HepG2 (cell line): Measurements from ENCODE around the gene TBC1D25. TPM values are rescaled to one million over a fixed set of nuclear protein-coding genes. Genes with fewer than 3 reads are reported as not detected.

ENCODE experiments used
- RXRA ChIP-seq: sonication (generic); formaldehyde crosslinking; IDR thresholded peaks from 2 replicates; pipeline ENCODE4 v1.5.1; 2020; ENCODE audit warnings: missing genetic modification reagents
- SP4 ChIP-seq: sonication (generic); formaldehyde crosslinking; IDR thresholded peaks from 2 replicates; pipeline ENCODE4 v1.8.1; 2023; ENCODE audit warnings: mild to moderate bottlenecking, missing genetic modification reagents
- ZBTB42 ChIP-seq: sonication (generic); formaldehyde crosslinking; IDR thresholded peaks from 2 replicates; pipeline ENCODE4 v1.5.0; 2020; ENCODE audit warnings: mild to moderate bottlenecking, missing genetic modification reagents
- ZFP36L2 ChIP-seq: sonication (generic); formaldehyde crosslinking; IDR thresholded peaks from 2 replicates; pipeline ENCODE4 v1.4.0; 2020; ENCODE audit warnings: missing genetic modification reagents
- ZNF331 ChIP-seq: sonication (generic); formaldehyde crosslinking; IDR thresholded peaks from 2 replicates; pipeline ENCODE4 v1.4.0; 2020; ENCODE audit warnings: missing genetic modification reagents
- ZNF841 ChIP-seq: sonication (generic); formaldehyde crosslinking; IDR thresholded peaks from 2 replicates; pipeline ENCODE4 v1.8.1; 2023; ENCODE audit warnings: missing genetic modification reagents, borderline replicate concordance
- polyA plus RNA-seq, 8 experiments: library from polyadenylated mRNA; depleted of rRNA in 3 of 8; stranded (reverse) in 7 of 8; unstranded in 1 of 8; fragments of >200 nt; fragmentation: Illumina TruSeq in 4 of 8; extraction: Trizol in 4 of 8; gene quantifications; 2 replicates each; pipeline versions ENCODE4 v1.2.1 to v1.2.3, GENCODE V29; 2011 to 2016; ENCODE audit warnings: low read depth in 4 of 8, missing spikeins in 1 of 8, mixed read lengths in 1 of 8; ENCODE audit not compliant: insufficient read depth in 1 of 8
- total RNA-seq, 5 experiments: library from RNA; depleted of rRNA; stranded (reverse); fragments of >200 nt; fragmentation: Illumina TruSeq; extraction: Trizol; gene quantifications; 2 replicates each; pipeline ENCODE4 v1.2.3, GENCODE V29; 2016; ENCODE audit warnings: low read depth in 1 of 5
- TF ChIP-seq, protein P1 (sequence below): sonication (generic); formaldehyde crosslinking; IDR thresholded peaks from 2 replicates; pipeline ENCODE4 v1.5.0; 2020; ENCODE audit warnings: mild to moderate bottlenecking, missing genetic modification reagents, borderline replicate concordance
- TF ChIP-seq, protein P2 (sequence below): sonication (generic); formaldehyde crosslinking; IDR thresholded peaks from 2 replicates; pipeline ENCODE4 v1.5.1; 2020; ENCODE audit warnings: missing genetic modification reagents, mild to moderate bottlenecking, borderline replicate concordance
- TF ChIP-seq, protein P3 (sequence below): IDR thresholded peaks from 2 replicates; pipeline ENCODE4 v1.6.1; 2012; ENCODE audit warnings: inconsistent platforms
- TF ChIP-seq, protein P4 (sequence below): IDR thresholded peaks from 2 replicates; pipeline ENCODE4 v1.6.1; 2016; ENCODE audit warnings: missing compliant biosample characterization, missing genetic modification reagents, borderline replicate concordance
- TF ChIP-seq, protein P5 (sequence below): sonication (generic); formaldehyde crosslinking; IDR thresholded peaks from 2 replicates; pipeline ENCODE4 v1.8.1; 2022; ENCODE audit warnings: mild to moderate bottlenecking, missing genetic modification reagents
- TF ChIP-seq, protein P6 (sequence below): sonication (generic); formaldehyde crosslinking; IDR thresholded peaks from 2 replicates; pipeline ENCODE4 v1.4.0; 2020; ENCODE audit warnings: mild to moderate bottlenecking, low read depth, missing genetic modification reagents

Gene TBC1D25
- total and polyA plus RNA-seq, 2 of the 13 experiments (the other 11 are each of a cell fraction or from before 2014, with no cell fraction given): 3.5 to 4.7 TPM

DNA sequence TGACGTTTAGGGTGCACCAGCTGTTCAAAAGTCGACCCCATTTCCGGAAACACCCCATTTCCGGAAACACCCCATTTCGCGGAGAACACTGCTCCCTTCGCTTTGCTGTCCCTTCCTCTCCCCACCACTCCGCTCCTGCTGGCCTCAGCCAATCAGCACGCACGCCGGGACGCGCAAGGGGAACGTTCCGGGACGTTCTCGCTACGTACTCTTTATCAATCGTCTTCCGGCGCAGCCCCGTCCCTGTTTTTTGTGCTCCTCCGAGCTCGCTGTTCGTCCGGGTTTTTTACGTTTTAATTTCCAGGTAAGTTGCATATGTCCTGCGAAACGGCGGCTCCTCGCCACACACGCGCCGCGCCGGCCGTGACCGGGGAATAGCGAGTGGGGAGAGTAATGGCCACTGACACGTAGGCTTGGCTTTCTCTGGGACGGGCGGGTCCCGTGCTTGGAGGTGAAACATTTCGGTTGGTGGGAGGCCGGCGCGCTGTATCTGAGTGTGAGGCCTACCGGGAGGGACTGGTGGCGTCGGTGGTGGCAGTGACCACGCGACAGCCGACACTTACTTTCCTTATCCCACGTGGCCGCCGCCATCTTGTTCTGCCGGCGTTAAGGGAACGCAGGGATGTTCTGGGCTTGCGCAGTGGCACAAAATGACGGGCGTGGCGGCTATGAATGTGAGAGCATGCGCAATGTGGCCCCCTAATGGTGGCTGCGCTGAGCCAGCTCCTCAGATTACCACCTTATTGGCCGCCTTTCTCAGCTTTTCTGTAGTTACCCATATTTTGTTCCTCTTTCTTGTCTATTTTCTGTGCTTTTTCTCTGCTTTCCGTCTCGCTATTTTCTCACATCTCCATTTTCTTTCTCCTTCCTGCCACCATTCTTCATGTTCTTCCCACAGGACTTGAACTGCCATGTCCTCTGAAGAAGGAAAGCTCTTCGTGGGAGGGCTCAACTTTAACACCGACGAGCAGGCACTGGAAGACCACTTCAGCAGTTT, 35.1 kb downstream of the TBC1D25 start, which contains the start of gene RBM3 (continued):
- TF ChIP-seq, protein P1, sequence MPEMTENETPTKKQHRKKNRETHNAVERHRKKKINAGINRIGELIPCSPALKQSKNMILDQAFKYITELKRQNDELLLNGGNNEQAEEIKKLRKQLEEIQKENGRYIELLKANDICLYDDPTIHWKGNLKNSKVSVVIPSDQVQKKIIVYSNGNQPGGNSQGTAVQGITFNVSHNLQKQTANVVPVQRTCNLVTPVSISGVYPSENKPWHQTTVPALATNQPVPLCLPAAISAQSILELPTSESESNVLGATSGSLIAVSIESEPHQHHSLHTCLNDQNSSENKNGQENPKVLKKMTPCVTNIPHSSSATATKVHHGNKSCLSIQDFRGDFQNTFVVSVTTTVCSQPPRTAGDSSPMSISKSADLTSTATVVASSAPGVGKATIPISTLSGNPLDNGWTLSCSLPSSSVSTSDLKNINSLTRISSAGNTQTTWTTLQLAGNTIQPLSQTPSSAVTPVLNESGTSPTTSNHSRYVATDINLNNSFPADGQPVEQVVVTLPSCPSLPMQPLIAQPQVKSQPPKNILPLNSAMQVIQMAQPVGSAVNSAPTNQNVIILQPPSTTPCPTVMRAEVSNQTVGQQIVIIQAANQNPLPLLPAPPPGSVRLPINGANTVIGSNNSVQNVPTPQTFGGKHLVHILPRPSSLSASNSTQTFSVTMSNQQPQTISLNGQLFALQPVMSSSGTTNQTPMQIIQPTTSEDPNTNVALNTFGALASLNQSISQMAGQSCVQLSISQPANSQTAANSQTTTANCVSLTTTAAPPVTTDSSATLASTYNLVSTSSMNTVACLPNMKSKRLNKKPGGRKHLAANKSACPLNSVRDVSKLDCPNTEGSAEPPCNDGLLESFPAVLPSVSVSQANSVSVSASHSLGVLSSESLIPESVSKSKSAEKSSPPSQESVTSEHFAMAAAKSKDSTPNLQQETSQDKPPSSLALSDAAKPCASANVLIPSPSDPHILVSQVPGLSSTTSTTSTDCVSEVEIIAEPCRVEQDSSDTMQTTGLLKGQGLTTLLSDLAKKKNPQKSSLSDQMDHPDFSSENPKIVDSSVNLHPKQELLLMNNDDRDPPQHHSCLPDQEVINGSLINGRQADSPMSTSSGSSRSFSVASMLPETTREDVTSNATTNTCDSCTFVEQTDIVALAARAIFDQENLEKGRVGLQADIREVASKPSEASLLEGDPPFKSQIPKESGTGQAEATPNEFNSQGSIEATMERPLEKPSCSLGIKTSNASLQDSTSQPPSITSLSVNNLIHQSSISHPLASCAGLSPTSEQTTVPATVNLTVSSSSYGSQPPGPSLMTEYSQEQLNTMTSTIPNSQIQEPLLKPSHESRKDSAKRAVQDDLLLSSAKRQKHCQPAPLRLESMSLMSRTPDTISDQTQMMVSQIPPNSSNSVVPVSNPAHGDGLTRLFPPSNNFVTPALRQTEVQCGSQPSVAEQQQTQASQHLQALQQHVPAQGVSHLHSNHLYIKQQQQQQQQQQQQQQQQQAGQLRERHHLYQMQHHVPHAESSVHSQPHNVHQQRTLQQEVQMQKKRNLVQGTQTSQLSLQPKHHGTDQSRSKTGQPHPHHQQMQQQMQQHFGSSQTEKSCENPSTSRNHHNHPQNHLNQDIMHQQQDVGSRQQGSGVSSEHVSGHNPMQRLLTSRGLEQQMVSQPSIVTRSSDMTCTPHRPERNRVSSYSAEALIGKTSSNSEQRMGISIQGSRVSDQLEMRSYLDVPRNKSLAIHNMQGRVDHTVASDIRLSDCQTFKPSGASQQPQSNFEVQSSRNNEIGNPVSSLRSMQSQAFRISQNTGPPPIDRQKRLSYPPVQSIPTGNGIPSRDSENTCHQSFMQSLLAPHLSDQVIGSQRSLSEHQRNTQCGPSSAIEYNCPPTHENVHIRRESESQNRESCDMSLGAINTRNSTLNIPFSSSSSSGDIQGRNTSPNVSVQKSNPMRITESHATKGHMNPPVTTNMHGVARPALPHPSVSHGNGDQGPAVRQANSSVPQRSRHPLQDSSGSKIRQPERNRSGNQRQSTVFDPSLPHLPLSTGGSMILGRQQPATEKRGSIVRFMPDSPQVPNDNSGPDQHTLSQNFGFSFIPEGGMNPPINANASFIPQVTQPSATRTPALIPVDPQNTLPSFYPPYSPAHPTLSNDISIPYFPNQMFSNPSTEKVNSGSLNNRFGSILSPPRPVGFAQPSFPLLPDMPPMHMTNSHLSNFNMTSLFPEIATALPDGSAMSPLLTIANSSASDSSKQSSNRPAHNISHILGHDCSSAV: no peak
- no peak for TF ChIP-seq ZBTB42 (CRISPR knock-in tag)
- TF ChIP-seq ZNF331 (CRISPR knock-in tag): no peak
- TF ChIP-seq SP4 (CRISPR knock-in tag): 0 out of 2 replicates have a peak, but pooled peaks have one; percentile 53
- TF ChIP-seq, protein P2, sequence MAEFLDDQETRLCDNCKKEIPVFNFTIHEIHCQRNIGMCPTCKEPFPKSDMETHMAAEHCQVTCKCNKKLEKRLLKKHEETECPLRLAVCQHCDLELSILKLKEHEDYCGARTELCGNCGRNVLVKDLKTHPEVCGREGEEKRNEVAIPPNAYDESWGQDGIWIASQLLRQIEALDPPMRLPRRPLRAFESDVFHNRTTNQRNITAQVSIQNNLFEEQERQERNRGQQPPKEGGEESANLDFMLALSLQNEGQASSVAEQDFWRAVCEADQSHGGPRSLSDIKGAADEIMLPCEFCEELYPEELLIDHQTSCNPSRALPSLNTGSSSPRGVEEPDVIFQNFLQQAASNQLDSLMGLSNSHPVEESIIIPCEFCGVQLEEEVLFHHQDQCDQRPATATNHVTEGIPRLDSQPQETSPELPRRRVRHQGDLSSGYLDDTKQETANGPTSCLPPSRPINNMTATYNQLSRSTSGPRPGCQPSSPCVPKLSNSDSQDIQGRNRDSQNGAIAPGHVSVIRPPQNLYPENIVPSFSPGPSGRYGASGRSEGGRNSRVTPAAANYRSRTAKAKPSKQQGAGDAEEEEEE (CRISPR knock-in tag): no peak
- TF ChIP-seq, protein P3, sequence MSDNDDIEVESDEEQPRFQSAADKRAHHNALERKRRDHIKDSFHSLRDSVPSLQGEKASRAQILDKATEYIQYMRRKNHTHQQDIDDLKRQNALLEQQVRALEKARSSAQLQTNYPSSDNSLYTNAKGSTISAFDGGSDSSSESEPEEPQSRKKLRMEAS: peak; percentile 94
- no peak for TF ChIP-seq ZFP36L2 (CRISPR knock-in tag)
- TF ChIP-seq, protein P4, sequence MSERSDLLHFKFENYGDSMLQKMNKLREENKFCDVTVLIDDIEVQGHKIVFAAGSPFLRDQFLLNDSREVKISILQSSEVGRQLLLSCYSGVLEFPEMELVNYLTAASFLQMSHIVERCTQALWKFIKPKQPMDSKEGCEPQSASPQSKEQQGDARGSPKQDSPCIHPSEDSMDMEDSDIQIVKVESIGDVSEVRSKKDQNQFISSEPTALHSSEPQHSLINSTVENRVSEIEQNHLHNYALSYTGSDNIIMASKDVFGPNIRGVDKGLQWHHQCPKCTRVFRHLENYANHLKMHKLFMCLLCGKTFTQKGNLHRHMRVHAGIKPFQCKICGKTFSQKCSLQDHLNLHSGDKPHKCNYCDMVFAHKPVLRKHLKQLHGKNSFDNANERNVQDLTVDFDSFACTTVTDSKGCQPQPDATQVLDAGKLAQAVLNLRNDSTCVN: no peak
- TF ChIP-seq, protein P5, sequence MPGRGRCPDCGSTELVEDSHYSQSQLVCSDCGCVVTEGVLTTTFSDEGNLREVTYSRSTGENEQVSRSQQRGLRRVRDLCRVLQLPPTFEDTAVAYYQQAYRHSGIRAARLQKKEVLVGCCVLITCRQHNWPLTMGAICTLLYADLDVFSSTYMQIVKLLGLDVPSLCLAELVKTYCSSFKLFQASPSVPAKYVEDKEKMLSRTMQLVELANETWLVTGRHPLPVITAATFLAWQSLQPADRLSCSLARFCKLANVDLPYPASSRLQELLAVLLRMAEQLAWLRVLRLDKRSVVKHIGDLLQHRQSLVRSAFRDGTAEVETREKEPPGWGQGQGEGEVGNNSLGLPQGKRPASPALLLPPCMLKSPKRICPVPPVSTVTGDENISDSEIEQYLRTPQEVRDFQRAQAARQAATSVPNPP (CRISPR knock-in tag): peak; percentile 73; the same call in 1 of the 2 replicates
- no peak for TF ChIP-seq ZNF841 (CRISPR knock-in tag)
- no peak for TF ChIP-seq RXRA
- TF ChIP-seq, protein P6, sequence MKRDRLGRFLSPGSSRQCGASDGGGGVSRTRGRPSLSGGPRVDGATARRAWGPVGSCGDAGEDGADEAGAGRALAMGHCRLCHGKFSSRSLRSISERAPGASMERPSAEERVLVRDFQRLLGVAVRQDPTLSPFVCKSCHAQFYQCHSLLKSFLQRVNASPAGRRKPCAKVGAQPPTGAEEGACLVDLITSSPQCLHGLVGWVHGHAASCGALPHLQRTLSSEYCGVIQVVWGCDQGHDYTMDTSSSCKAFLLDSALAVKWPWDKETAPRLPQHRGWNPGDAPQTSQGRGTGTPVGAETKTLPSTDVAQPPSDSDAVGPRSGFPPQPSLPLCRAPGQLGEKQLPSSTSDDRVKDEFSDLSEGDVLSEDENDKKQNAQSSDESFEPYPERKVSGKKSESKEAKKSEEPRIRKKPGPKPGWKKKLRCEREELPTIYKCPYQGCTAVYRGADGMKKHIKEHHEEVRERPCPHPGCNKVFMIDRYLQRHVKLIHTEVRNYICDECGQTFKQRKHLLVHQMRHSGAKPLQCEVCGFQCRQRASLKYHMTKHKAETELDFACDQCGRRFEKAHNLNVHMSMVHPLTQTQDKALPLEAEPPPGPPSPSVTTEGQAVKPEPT: no peak
